Spleen (tissue), 13 donors: ENCODE results near the gene CCDC192. TPM values are rescaled to one million over a fixed set of nuclear protein-coding genes. Genes with fewer than 3 reads are reported as not detected.

Experiments
- DNase-seq: peaks from one replicate; pipeline ENCODE4 v3.0.0-alpha.2; 2020
- H3K27ac ChIP-seq, 8 donors: fragments of 200-600 bp; sonication (generic) in 7 of 8; 1 replicate in 4 of 8; 2 replicates in 4 of 8; pipeline versions ENCODE4 v1.5.0 to v1.8.0; 2016 to 2021; ENCODE audit warnings: inconsistent platforms in 4 of 8, mild to moderate bottlenecking in 4 of 8, moderate library complexity in 1 of 8
- H3K27me3 ChIP-seq, 7 donors: fragments of 200-600 bp; sonication (generic) in 6 of 7; replicated peaks in 1 of 7; 1 replicate in 4 of 7; 2 replicates in 3 of 7; pipeline versions ENCODE4 v1.5.0 to v1.8.0; 2016 to 2021; ENCODE audit warnings: inconsistent platforms in 3 of 7, mild to moderate bottlenecking in 1 of 7
- H3K36me3 ChIP-seq, 6 donors: fragments of 200-600 bp; sonication (generic) in 5 of 6; 1 replicate in 4 of 6; 2 replicates in 2 of 6; pipeline versions ENCODE4 v1.5.0 to v1.8.0; 2016 to 2021; ENCODE audit warnings: inconsistent platforms in 2 of 6
- H3K4me1 ChIP-seq, 6 donors: fragments of 200-600 bp; sonication (generic) in 5 of 6; 1 replicate in 3 of 6; 2 replicates in 3 of 6; pipeline versions ENCODE4 v1.5.0 to v1.8.0; 2016 to 2021; ENCODE audit warnings: inconsistent platforms in 3 of 6
- H3K4me3 ChIP-seq, 8 donors: fragments of 200-600 bp; sonication (generic) in 7 of 8; 1 replicate in 4 of 8; 2 replicates in 4 of 8; pipeline versions ENCODE4 v1.5.0 to v1.8.0; 2016 to 2021; ENCODE audit warnings: inconsistent platforms in 4 of 8, mild to moderate bottlenecking in 4 of 8, moderate library complexity in 2 of 8
- H3K9me3 ChIP-seq, 8 donors: fragments of 200-600 bp; sonication (generic) in 7 of 8; 1 replicate in 4 of 8; 2 replicates in 4 of 8; pipeline versions ENCODE4 v1.5.0 to v1.8.0; 2016 to 2021; ENCODE audit warnings: inconsistent platforms in 4 of 8
- POLR2A ChIP-seq, 3 donors: fragments of 450-650 bp; IDR thresholded peaks; one replicate each; pipeline ENCODE4 v1.5.1; 2017; ENCODE audit warnings: antibody characterized with exemption in 3 of 3, mild to moderate bottlenecking in 1 of 3
- POLR2AphosphoS5 ChIP-seq, 3 donors: sonication (generic); formaldehyde crosslinking; IDR thresholded peaks; one replicate each; pipeline ENCODE4 v1.5.1; 2017; ENCODE audit warnings: antibody characterized with exemption in 3 of 3
- WGBS, 5 donors: extraction: QIAGEN DNeasy Blood & Tissue Kit in 3 of 5; methylation state at CpG; one replicate each; pipeline versions ENCODE4 v1.1.5 to v1.1.7; 2013 to 2018; 5-methylcytosine and 5-hydroxymethylcytosine counted together
- intact Hi-C: fragments of 100-400 bp; cut with DNase I; formaldehyde crosslinking; loops from one replicate; pipeline ENCODE4 v1.15.0; 2023; ENCODE audit warnings: low total_unique reads
- long read RNA-seq, 2 donors: transcript quantifications; one replicate each; lab custom pipeline, GENCODE V29; 2026
- polyA plus RNA-seq, 3 donors: library from polyadenylated mRNA; stranded (reverse); fragments of 200-250 nt; gene quantifications; one replicate each; pipeline ENCODE4 v1.2.1, GENCODE V29; 2013
- total RNA-seq, 7 donors: library from RNA; depleted of rRNA in 3 of 7; stranded (reverse); fragments of >200 nt in 3 of 7; fragmentation: NEBNext Ultra II Directional in 4 of 7; extraction: Animal tissue kit (Norgen Biotek cat#: 25700) in 4 of 7; gene quantifications; one replicate each; pipeline versions ENCODE4 v1.1.0 to v1.2.1, GENCODE V29; 2016 to 2021
- TF ChIP-seq, protein P1 (sequence below), 11 experiments: fragments of 200-600 bp in 7 of 11; fragments of 450-650 bp in 4 of 11; sonication (generic) in 4 of 11; IDR thresholded peaks in 8 of 11; conservative IDR thresholded peaks in 3 of 11; 1 replicate in 7 of 11; 2 replicates in 4 of 11; pipeline versions ENCODE4 v1.4.0 to v1.8.0; 2016 to 2021; ENCODE audit warnings: antibody characterized with exemption in 11 of 11, inconsistent platforms in 4 of 11, mild to moderate bottlenecking in 1 of 11
- donor health status: healthy with polysubstance abuse.
- donor health status: DM: no; HTN: no; CAD: no; lungs with moderate emphysema.
- donor health status: DM: no; HTN: no; CAD: no.
- donor health status: Bipolar disorder and iron deficiency.
- donor health status: healthy.
- donor health status: DM: no; HTN: no; CAD: no.
- donor health status: DM: yes; HTN: yes; CAD: no.

CCDC192 gene
- total RNA-seq: not detected
- not detected for polyA plus RNA-seq
- long read RNA-seq, donor 1: 0 reads
- long read RNA-seq, donor 2: 0 reads

GRCh38 chr5:127702926-127703561, at the start of gene CCDC192:
Gene CCDC192, plus strand, starts transcription at chr5:127703391. Its CDS starts 55 bp downstream, at chr5:127703446.
- no peak within 1 kb of the TSS for H3K4me3 ChIP-seq

GRCh38 chr5:127656825-127657224, 46.4 kb upstream of the CCDC192 start:
- no peaks in the 10 kb centered on the region for H3K9me3 ChIP-seq
- DNase-seq: no peak
- intact Hi-C loops: no loop called here
- no peak overlapping the region for H3K27ac ChIP-seq
- WGBS, 5 donors: 79 to 87% (median 85%) methylated on average over 6 of the region's 6 CpGs
- H3K36me3 ChIP-seq: no peaks in the 10 kb centered on the region
- H3K4me1 ChIP-seq: no peaks in the 10 kb centered on the region
- no peak overlapping the region for H3K4me3 ChIP-seq
- TF ChIP-seq, protein P1, sequence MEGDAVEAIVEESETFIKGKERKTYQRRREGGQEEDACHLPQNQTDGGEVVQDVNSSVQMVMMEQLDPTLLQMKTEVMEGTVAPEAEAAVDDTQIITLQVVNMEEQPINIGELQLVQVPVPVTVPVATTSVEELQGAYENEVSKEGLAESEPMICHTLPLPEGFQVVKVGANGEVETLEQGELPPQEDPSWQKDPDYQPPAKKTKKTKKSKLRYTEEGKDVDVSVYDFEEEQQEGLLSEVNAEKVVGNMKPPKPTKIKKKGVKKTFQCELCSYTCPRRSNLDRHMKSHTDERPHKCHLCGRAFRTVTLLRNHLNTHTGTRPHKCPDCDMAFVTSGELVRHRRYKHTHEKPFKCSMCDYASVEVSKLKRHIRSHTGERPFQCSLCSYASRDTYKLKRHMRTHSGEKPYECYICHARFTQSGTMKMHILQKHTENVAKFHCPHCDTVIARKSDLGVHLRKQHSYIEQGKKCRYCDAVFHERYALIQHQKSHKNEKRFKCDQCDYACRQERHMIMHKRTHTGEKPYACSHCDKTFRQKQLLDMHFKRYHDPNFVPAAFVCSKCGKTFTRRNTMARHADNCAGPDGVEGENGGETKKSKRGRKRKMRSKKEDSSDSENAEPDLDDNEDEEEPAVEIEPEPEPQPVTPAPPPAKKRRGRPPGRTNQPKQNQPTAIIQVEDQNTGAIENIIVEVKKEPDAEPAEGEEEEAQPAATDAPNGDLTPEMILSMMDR (IDR thresholded peaks at IDR 0.05 in 8 of 11, conservative IDR thresholded peaks at IDR 0.05 in 3 of 11): no peak
- no peak for TF ChIP-seq POLR2AphosphoS5 (IDR thresholded peaks at IDR 0.05)
- no peak for TF ChIP-seq POLR2A (IDR thresholded peaks at IDR 0.05)
- H3K27me3 ChIP-seq: no peaks in the 10 kb centered on the region

More at GRCh38 chr5:127702926-127703561, at the start of gene CCDC192:
- no peak within 1 kb of the TSS for H3K27ac ChIP-seq
- peaks cover 0 to 7% (median 0%) of the 10 kb centered on the region in 6 donors for H3K4me1 ChIP-seq
- no peak for DNase-seq
- H3K27me3 ChIP-seq: no peaks in the 10 kb centered on the region
- no peak for TF ChIP-seq POLR2AphosphoS5 (IDR thresholded peaks at IDR 0.05)
- no peak for TF ChIP-seq POLR2A (IDR thresholded peaks at IDR 0.05)
- TF ChIP-seq, protein P1 (IDR thresholded peaks at IDR 0.05 in 8 of 11, conservative IDR thresholded peaks at IDR 0.05 in 3 of 11): no peak
- H3K36me3 ChIP-seq: no peaks in the 10 kb centered on the region
- H3K9me3 ChIP-seq: no peaks in the 10 kb centered on the region
- 54 to 85% (median 68%) methylated on average over 5 of the region's 5 CpGs for WGBS, 5 donors
- intact Hi-C loops: no loop called here

- Histone ChIP-seq H3K4me3 (no peak overlapping the region), H3K27me3 (no peaks in the 10 kb centered on the region), H3K4me1 (no peaks in the 10 kb centered on the region), H3K36me3 (no peaks in the 10 kb centered on the region), H3K27ac (no peak overlapping the region), H3K9me3 (no peaks in the 10 kb centered on the region)
- intact Hi-C loops: no loop called here
- no peak for DNase-seq
- no peak for TF ChIP-seq POLR2A (IDR thresholded peaks at IDR 0.05)
- TF ChIP-seq, protein P1 (IDR thresholded peaks at IDR 0.05 in 8 of 11, conservative IDR thresholded peaks at IDR 0.05 in 3 of 11): no peak
- 53 to 63% (median 58%) methylated on average over 3 of the region's 3 CpGs for WGBS, 5 donors
These were observed 43.0 kb upstream of the CCDC192 start for GRCh38 chr5:127660047-127660733.

GRCh38 chr5:127664093-127664492, 39.1 kb upstream of the CCDC192 start:
- TF ChIP-seq POLR2A (IDR thresholded peaks at IDR 0.05): no peak
- TF ChIP-seq, protein P1 (IDR thresholded peaks at IDR 0.05 in 8 of 11, conservative IDR thresholded peaks at IDR 0.05 in 3 of 11): no peak
- no peak for TF ChIP-seq POLR2AphosphoS5 (IDR thresholded peaks at IDR 0.05)
- no peak for DNase-seq
- Histone ChIP-seq H3K4me1 (no peaks in the 10 kb centered on the region), H3K9me3 (no peaks in the 10 kb centered on the region), H3K4me3 (no peak overlapping the region), H3K27me3 (no peaks in the 10 kb centered on the region), H3K36me3 (no peaks in the 10 kb centered on the region), H3K27ac (no peak overlapping the region)
- WGBS, 5 donors: 86 to 96% (median 88%) methylated on average over 5 of the region's 5 CpGs
- intact Hi-C loops: no loop called here
